ENCODE measurements around the gene DNAH7. TPM values are rescaled to one million over a fixed set of nuclear protein-coding genes. Genes with fewer than 3 reads are reported as not detected.

Gene DNAH7
- total and polyA plus RNA-seq, 9 of the 15 experiments (the other 6 are each of a cell fraction or from before 2014, with no cell fraction given), result 0.03 to 0.42 (median 0.18) TPM

GRCh38 chr2:195859513-195859912 lies 209.1 kb downstream of the DNAH7 start:
- 33% methylated on average over 2 of the region's 2 CpGs for WGBS (ENCODE audit: insufficient coverage, low coverage, missing lambda C conversion rate)
- no peak overlapping the region; the same call in 1 of the 2 replicates for H2AFZ ChIP-seq (ENCODE audit: low read depth, low read length)
- TF ChIP-seq TARDBP (IDR thresholded peaks at IDR 0.05) (no peak), KAT8 (IDR thresholded peaks at IDR 0.05; ENCODE audit: low read depth) (no peak), MIER1 (IDR thresholded peaks at IDR 0.05; ENCODE audit: low read depth) (no peak), CBFB (CRISPR knock-in tag; IDR thresholded peaks at IDR 0.05) (no peak), CBX2 (IDR thresholded peaks at IDR 0.05; ENCODE audit: insufficient read depth, low read length, poor library complexity, severe bottlenecking) (no peak), XRCC3 (IDR thresholded peaks at IDR 0.05) (no peak), C11orf30 (IDR thresholded peaks at IDR 0.05; ENCODE audit: low read depth) (peak; percentile 16; the same call in 1 of the 2 replicates), ETS2 (tag; IDR thresholded peaks at IDR 0.05; ENCODE audit: borderline replicate concordance, poor library complexity, severe bottlenecking) (no peak), SIRT6 (IDR thresholded peaks at IDR 0.05; ENCODE audit: low read depth, low read length) (no peak), ZNF551 (CRISPR knock-in tag; IDR thresholded peaks at IDR 0.05) (no peak), ZNF316 (IDR thresholded peaks at IDR 0.05) (peak; percentile 42; the same call in 1 of the 2 replicates)
- TF ChIP-seq, protein P1, sequence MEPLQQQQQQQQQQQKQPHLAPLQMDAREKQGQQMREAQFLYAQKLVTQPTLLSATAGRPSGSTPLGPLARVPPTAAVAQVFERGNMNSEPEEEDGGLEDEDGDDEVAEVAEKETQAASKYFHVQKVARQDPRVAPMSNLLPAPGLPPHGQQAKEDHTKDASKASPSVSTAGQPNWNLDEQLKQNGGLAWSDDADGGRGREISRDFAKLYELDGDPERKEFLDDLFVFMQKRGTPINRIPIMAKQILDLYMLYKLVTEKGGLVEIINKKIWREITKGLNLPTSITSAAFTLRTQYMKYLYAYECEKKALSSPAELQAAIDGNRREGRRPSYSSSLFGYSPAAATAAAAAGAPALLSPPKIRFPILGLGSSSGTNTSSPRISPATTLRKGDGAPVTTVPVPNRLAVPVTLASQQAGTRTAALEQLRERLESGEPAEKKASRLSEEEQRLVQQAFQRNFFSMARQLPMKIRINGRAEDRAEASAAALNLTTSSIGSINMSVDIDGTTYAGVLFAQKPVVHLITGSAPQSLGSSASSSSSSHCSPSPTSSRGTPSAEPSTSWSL (CRISPR knock-in tag; IDR thresholded peaks at IDR 0.05; ENCODE audit: borderline replicate concordance), result no peak
- TF ChIP-seq, protein P2, sequence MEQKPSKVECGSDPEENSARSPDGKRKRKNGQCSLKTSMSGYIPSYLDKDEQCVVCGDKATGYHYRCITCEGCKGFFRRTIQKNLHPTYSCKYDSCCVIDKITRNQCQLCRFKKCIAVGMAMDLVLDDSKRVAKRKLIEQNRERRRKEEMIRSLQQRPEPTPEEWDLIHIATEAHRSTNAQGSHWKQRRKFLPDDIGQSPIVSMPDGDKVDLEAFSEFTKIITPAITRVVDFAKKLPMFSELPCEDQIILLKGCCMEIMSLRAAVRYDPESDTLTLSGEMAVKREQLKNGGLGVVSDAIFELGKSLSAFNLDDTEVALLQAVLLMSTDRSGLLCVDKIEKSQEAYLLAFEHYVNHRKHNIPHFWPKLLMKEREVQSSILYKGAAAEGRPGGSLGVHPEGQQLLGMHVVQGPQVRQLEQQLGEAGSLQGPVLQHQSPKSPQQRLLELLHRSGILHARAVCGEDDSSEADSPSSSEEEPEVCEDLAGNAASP (IDR thresholded peaks at IDR 0.05), result no peak
- FAIRE-seq, result no peak
- no peaks in the 10 kb centered on the region for H3K4me1 ChIP-seq (replicated peaks in 1 of 2; ENCODE audit: control insufficient read depth in 2 of 2, insufficient read depth in 2 of 2, low read length in 2 of 2)
- ATAC-seq, result no peak
- H3K79me2 ChIP-seq (ENCODE audit: control insufficient read depth, insufficient read depth, low read length), result no peaks in the 10 kb centered on the region
- BruUV-seq (replicated peaks), result no TSS peak
- no peaks in the 10 kb centered on the region for H3K27me3 ChIP-seq (ENCODE audit: control insufficient read depth in 2 of 2, insufficient read depth in 2 of 2, low read length in 2 of 2)
- no peak overlapping the region for H3K27ac ChIP-seq (ENCODE audit: extremely low read depth, low read depth, low read length)
- H3K4me2 ChIP-seq (ENCODE audit: insufficient read depth, low read length), result no peak overlapping the region
- POLR2A ChIA-PET, result no interaction called here
- in situ Hi-C loops (cut with MboI), result no loop called here
- H3K9ac ChIP-seq (ENCODE audit: insufficient read depth in 1 of 2, low read depth in 2 of 2, low read length in 2 of 2), result no peak overlapping the region
- intact Hi-C loops (cut with micrococcal nuclease), result no loop called here
- CTCF ChIA-PET (ENCODE audit: low intra/inter-chr PET ratio), result interaction anchor here (0.5 kb wide), 1 partner anchor 564 kb away, joined by 3 read pairs; no protein-coding TSS in a partner anchor
- H3K4me3 ChIP-seq, result no peak overlapping the region
- H3K9me3 ChIP-seq (replicated peaks; ENCODE audit: control insufficient read depth, insufficient read depth, low read depth, low read length), result no peaks in the 10 kb centered on the region
- no peaks in the 10 kb centered on the region for H4K20me1 ChIP-seq (replicated peaks; ENCODE audit: control insufficient read depth, insufficient read depth, low read length)
- H3K36me3 ChIP-seq (ENCODE audit: control insufficient read depth, insufficient read depth, low read length), result no peaks in the 10 kb centered on the region
- no peaks in the 10 kb centered on the region for H3K9me1 ChIP-seq (ENCODE audit: control insufficient read depth, insufficient read depth, low read length)
- DNase-seq (ENCODE audit: extremely low read depth in 1 of 4, low spot score in 3 of 4), result no peak

Data from K562 (cell line).